NCI-H2227 treated with DMSO at 0.1 percent for 48 hours (cell line): ENCODE results near the gene AGMO.

Source experiments
- DNase-seq: peaks from one replicate; lab custom pipeline; 2025; lab: John Stamatoyannopoulos, UW

AGMO gene

GRCh38 chr7:15215616-15216015 lies 346.2 kb downstream of the AGMO start:
- no peak for DNase-seq

- no peak for DNase-seq
Observed at GRCh38 chr7:15214976-15215375, 346.8 kb downstream of the AGMO start.

GRCh38 chr7:15213093-15213492 lies 348.7 kb downstream of the AGMO start:
- no peak for DNase-seq

GRCh38 chr7:15209429-15209828 lies 352.4 kb downstream of the AGMO start:
- no peak for DNase-seq

- DNase-seq: no peak
Observed at GRCh38 chr7:15204421-15204820, 357.4 kb downstream of the AGMO start.

GRCh38 chr7:15199482-15199881 lies 362.3 kb downstream of the AGMO start:
- no peak for DNase-seq

- no peak for DNase-seq
Observed at GRCh38 chr7:15197042-15197977, 364.5 kb downstream of the AGMO start.

- DNase-seq: no peak
Observed at GRCh38 chr7:15178065-15178464, 383.8 kb downstream of the AGMO start.

- no peak for DNase-seq
Observed at GRCh38 chr7:15176089-15176488, 385.7 kb downstream of the AGMO start.

GRCh38 chr7:15175152-15175551 lies 386.7 kb downstream of the AGMO start:
- no peak for DNase-seq

- DNase-seq: no peak
Observed at GRCh38 chr7:15174485-15174884, 387.3 kb downstream of the AGMO start.

- no peak for DNase-seq
Observed at GRCh38 chr7:15168489-15168888, 393.3 kb downstream of the AGMO start.

- DNase-seq: no peak
Observed at GRCh38 chr7:15167912-15168311, 393.9 kb downstream of the AGMO start.

- DNase-seq: no peak
Observed at GRCh38 chr7:15166620-15167019, 395.2 kb downstream of the AGMO start.

GRCh38 chr7:15159261-15159660 lies 402.6 kb downstream of the AGMO start:
- DNase-seq: no peak

- no peak for DNase-seq
Observed at GRCh38 chr7:15158141-15158810, 403.5 kb downstream of the AGMO start.
